T-helper 22 cell (primary cell): ENCODE measurements around the gene PLA2G4B.

Experiments used
- DNase-seq: peaks from one replicate; pipeline ENCODE4 v3.0.0-alpha.2; 2020; ENCODE audit warnings: low read depth

The PLA2G4B gene

DNA sequence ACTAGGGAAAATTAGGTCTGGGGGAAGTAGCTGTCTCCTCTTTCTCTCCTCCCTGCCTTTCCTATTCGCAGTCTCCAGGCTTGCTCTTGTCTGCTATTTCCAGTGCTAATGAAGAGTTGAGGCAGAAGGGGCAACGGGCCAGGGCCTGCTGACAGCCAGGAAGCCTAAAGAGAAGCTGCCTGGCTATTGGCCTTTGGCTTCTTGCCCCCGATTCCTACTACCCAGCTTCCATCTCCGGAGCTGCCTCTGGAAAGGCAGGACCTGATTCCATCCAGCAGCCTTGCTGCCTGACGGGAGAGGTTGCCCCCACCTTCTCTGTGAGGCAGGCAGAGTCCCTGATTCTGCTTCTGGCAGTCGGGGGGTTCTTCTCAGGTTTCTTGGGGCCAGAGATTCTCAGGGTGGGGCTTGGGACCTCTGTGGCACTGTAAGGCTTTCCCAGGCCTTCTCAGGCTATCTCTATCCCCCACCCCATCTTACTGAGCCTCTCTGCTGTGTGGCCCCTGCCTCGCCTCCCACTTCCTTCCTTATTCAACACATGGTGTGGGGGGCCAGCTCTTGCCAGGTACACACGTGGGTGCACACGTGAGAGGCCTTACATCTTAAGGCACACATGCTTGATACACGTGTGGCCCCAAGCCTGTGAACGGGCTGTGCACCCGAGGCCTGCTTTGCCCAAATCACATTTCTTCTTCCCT lies 29.0 kb upstream of the PLA2G4B start:
- DNase-seq, result no peak

GRCh38 chr15:41810651-41811431 lies 27.8 kb upstream of the PLA2G4B start:
- no peak for DNase-seq

- DNase-seq, result peak; percentile 45
Measured at GRCh38 chr15:41811432-41812195, 27.0 kb upstream of the PLA2G4B start.

- no peak for DNase-seq
Measured at GRCh38 chr15:41812820-41813375, 25.7 kb upstream of the PLA2G4B start.

- no peak for DNase-seq
Measured at GRCh38 chr15:41813426-41813825, 25.2 kb upstream of the PLA2G4B start.

- no peak for DNase-seq
Measured at GRCh38 chr15:41814534-41814933, 24.1 kb upstream of the PLA2G4B start.

DNA sequence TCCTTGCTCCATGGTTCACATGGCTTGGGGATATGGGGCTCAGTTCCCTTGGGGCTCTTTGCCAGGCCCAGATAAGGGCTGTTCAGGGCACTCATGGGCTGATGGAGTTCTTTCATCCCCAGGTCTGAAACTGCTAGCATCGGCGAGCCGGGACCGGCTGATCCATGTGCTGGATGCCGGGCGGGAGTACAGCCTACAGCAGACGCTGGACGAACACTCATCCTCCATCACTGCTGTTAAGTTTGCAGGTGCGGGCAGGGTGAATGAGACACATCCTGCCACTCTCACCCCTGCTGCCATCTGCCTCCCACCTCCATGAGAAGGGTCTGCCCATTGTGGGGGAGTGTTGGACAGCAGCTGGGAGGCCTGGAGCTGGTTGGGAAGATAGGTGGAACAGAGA lies 21.9 kb upstream of the PLA2G4B start:
- no peak for DNase-seq

GRCh38 chr15:41817327-41817726 lies 21.3 kb upstream of the PLA2G4B start:
- DNase-seq, result no peak

GRCh38 chr15:41817781-41818180 lies 20.9 kb upstream of the PLA2G4B start:
- DNase-seq, result no peak

DNA sequence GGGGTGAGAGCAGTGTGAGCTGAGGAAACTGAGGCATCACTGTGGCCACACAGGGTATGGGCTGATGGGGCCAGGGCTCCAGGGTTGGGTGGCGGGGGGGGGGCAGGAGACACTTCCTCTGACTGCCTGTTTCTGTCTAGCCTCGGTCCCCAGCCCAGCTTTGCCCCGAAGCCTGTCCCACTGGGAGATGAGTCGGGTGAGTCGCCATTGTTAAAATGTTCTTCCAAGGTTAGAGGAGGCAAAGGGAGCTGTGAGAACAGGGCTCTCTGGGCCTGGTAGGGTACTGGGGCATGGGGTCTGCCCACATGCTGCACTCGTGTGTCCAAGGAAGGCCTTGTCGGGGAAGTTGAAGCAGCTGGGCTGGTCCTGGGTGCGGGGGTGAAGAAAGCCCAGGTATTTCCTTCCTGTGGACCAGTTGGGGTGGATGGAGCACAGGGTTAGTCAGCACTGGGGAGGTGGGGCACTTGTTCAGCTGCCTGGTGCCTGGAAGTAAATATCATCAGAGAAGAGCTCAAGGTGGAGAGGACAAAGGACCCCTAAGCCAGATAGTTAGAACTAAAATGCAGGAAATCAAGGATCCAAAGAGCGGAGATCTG lies 19.1 kb upstream of the PLA2G4B start:
- DNase-seq, result no peak

DNA sequence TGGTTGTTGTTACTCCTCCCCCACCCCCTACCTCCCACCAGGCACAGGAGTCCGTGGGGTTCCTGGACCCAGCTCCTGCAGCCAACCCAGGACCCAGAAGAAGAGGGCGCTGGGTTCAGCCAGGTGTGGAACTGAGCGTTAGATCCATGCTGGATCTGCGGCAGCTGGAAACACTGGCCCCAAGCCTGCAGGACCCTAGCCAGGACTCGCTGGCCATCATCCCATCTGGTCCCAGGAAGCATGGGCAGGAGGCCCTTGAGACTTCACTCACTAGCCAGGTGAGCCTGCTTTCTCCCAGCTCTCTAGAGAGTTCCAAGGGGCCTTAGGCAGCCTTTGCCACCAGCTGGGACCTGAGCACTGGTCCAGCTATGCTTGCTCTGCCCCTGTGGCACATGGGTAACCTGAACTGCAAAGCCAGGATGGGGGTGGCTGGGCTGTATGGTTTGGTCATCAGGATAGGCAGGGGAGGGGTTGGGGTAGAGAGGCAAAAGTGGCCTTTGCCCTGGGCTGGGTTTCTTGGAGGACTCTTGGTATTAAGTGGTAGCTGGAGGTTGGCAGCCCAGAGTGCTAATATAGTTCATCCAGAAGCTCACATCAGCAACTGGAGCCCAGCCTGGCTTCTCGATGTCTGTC lies 17.7 kb upstream of the PLA2G4B start:
- DNase-seq, result no peak

- no peak for DNase-seq
Measured at GRCh38 chr15:41821831-41822230, 16.8 kb upstream of the PLA2G4B start.

GRCh38 chr15:41822471-41822870 lies 16.2 kb upstream of the PLA2G4B start:
- DNase-seq, result no peak

DNA sequence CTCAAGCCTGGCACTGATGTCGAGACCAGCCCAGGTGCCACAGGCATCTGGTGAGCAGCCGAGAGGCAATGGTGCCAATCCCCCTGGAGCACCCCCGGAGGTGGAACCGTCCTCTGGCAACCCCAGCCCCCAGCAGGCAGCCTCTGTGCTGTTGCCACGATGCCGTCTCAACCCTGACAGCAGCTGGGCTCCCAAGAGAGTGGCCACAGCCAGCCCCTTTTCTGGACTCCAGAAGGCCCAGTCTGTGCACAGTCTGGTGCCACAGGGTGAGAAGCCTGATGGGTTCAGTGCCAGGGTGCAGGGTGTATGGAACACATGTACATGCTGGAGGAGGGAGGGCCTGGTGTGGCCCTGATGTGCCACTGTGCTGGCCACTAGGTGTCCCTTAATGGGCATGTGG lies 15.7 kb upstream of the PLA2G4B start:
- no peak for DNase-seq

DNA sequence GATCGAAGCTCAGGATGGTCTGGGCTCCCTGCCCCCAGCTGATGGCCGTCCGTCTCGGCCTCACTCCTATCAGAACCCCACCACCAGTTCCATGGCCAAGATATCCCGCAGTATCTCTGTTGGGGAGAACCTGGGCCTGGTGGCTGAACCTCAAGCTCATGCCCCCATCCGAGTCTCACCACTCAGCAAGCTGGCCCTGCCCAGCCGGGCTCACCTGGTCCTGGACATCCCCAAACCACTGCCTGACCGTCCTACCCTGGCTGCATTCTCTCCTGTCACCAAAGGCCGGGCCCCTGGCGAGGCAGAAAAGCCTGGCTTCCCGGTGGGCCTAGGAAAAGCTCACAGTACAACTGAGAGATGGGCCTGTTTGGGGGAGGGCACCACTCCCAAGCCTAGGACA lies 15.1 kb upstream of the PLA2G4B start:
- DNase-seq, result no peak

DNA sequence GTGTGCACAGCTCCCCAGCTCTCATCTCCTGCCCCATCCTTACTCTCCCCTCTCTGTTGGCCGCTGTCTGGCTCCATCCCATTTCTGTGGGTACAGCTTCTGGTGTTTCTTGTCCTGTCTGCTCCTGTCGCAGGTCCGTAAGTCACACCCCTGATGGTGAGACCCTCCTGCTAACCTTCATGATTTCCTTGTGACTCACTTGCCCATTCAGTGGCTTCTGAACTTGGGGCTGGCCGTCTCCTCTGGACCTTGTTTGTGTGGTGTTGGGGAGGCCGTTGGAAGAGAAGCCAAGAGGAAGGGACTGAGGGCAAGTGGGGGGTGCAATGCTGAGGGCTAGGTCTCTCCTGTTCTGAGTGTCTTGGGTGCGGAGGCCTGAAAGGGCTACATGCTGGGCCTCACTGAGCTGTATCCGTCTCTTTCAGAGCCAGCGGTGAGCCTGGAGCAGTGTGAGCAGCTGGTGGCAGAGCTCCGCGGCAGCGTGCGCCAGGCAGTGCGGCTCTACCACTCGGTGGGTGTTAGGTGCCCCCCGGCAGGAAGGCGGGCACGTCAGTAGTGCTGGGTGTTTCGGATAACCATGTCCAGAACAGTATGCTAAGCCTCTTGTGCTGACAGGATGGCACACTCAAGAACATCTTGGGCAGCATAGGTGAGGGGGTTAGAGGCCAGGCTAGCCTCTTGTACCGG lies 14.4 kb upstream of the PLA2G4B start:
- no peak for DNase-seq

- no peak for DNase-seq
Measured at GRCh38 chr15:41825145-41825544, 13.5 kb upstream of the PLA2G4B start.

- no peak for DNase-seq
Measured at GRCh38 chr15:41825572-41826535, 12.8 kb upstream of the PLA2G4B start.

DNA sequence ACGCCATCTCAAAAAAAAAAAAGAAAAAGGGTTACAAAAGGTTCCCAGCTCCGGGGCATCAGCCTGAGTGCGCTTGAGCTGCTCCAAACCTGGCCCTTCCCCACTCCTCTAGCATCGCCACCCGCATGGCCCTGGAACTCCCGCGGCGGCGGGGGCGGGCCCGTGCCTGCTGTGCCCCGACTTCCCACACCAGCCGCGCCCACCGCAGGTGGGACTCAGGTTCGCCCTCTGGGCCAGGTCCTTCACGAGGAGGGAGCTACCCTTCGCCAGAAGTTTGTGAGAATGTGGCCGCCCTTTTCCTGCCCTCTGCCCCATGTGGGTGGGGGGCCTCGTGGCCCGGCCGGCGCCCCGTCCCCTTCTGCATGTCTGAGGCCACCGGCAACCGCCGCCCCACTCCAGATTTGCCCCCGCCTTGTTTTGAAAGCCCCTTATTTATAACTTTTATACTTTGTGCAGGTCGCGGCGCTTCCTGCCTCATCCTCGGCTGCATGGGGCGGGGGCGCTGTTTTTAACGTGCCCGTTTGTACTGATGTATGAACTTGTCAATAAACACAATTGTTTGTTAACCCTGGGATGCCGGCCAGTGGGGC lies 11.3 kb upstream of the PLA2G4B start:
- peak; percentile 41 for DNase-seq
